ENCODE measurements around the gene DGAT2.

DGAT2 gene

GRCh38 chr11:75786101-75786736 is 17.6 kb downstream of the DGAT2 start:
- Histone ChIP-seq H3K36me3 (ENCODE audit: control insufficient read depth, insufficient read depth, low read length) (no peaks in the 10 kb centered on the region), H3K4me1 (ENCODE audit: control insufficient read depth, insufficient read depth, low read length) (no peaks in the 10 kb centered on the region), H3K27ac (ENCODE audit: low read depth, low read length) (no peak overlapping the region)

GRCh38 chr11:75789521-75789920 is 20.9 kb downstream of the DGAT2 start:
- Histone ChIP-seq H3K4me1 (ENCODE audit: control insufficient read depth, insufficient read depth, low read length) (no peaks in the 10 kb centered on the region), H3K36me3 (ENCODE audit: control insufficient read depth, insufficient read depth, low read length) (no peaks in the 10 kb centered on the region), H3K9ac (ENCODE audit: low read length) (no peak overlapping the region), H3K27me3 (ENCODE audit: control insufficient read depth, insufficient read depth, low read length) (no peaks in the 10 kb centered on the region), H3K27ac (ENCODE audit: low read depth, low read length) (no peak overlapping the region), H3K4me3 (ENCODE audit: low read length) (no peak overlapping the region)

More at GRCh38 chr11:75786101-75786736, 17.6 kb downstream of the DGAT2 start:
- no peaks in the 10 kb centered on the region for H3K27me3 ChIP-seq (ENCODE audit: control insufficient read depth, insufficient read depth, low read length)
- no peak overlapping the region for H3K9ac ChIP-seq (ENCODE audit: low read length)
- H3K4me3 ChIP-seq (ENCODE audit: low read length): no peak overlapping the region

- no peaks in the 10 kb centered on the region for H3K4me1 ChIP-seq (ENCODE audit: control insufficient read depth, insufficient read depth, low read length)
- no peaks in the 10 kb centered on the region for H3K27me3 ChIP-seq (ENCODE audit: control insufficient read depth, insufficient read depth, low read length)
- H3K27ac ChIP-seq (ENCODE audit: low read depth, low read length): no peak overlapping the region
- no peaks in the 10 kb centered on the region for H3K36me3 ChIP-seq (ENCODE audit: control insufficient read depth, insufficient read depth, low read length)
- no peak overlapping the region for H3K9ac ChIP-seq (ENCODE audit: low read length)
- H3K4me3 ChIP-seq (ENCODE audit: low read length): no peak overlapping the region
Measured at GRCh38 chr11:75790986-75791385, 22.4 kb downstream of the DGAT2 start.

- Histone ChIP-seq H3K4me1 (ENCODE audit: control insufficient read depth, insufficient read depth, low read length) (no peaks in the 10 kb centered on the region), H3K27me3 (ENCODE audit: control insufficient read depth, insufficient read depth, low read length) (no peaks in the 10 kb centered on the region), H3K36me3 (ENCODE audit: control insufficient read depth, insufficient read depth, low read length) (peaks cover under 1% of the 10 kb centered on the region), H3K27ac (ENCODE audit: low read depth, low read length) (no peak overlapping the region), H3K4me3 (ENCODE audit: low read length) (no peak overlapping the region), H3K9ac (ENCODE audit: low read length) (no peak overlapping the region)
Measured at GRCh38 chr11:75792127-75792731, 23.7 kb downstream of the DGAT2 start.

GRCh38 chr11:75792997-75793800 is 24.6 kb downstream of the DGAT2 start:
- Histone ChIP-seq H3K27ac (ENCODE audit: low read depth, low read length) (no peak overlapping the region), H3K36me3 (ENCODE audit: control insufficient read depth, insufficient read depth, low read length) (peaks cover 2% of the 10 kb centered on the region), H3K4me3 (ENCODE audit: low read length) (no peak overlapping the region), H3K27me3 (ENCODE audit: control insufficient read depth, insufficient read depth, low read length) (no peaks in the 10 kb centered on the region), H3K9ac (ENCODE audit: low read length) (no peak overlapping the region), H3K4me1 (ENCODE audit: control insufficient read depth, insufficient read depth, low read length) (no peaks in the 10 kb centered on the region)

GRCh38 chr11:75793966-75794365 is 25.4 kb downstream of the DGAT2 start:
- Histone ChIP-seq H3K27ac (ENCODE audit: low read depth, low read length) (no peak overlapping the region), H3K36me3 (ENCODE audit: control insufficient read depth, insufficient read depth, low read length) (peaks cover 2% of the 10 kb centered on the region), H3K27me3 (ENCODE audit: control insufficient read depth, insufficient read depth, low read length) (no peaks in the 10 kb centered on the region), H3K4me3 (ENCODE audit: low read length) (no peak overlapping the region), H3K9ac (ENCODE audit: low read length) (no peak overlapping the region), H3K4me1 (ENCODE audit: control insufficient read depth, insufficient read depth, low read length) (no peaks in the 10 kb centered on the region)

GRCh38 chr11:75795276-75796090 is 26.9 kb downstream of the DGAT2 start:
- Histone ChIP-seq H3K9ac (ENCODE audit: low read length) (no peak overlapping the region), H3K4me1 (ENCODE audit: control insufficient read depth, insufficient read depth, low read length) (no peaks in the 10 kb centered on the region), H3K4me3 (ENCODE audit: low read length) (no peak overlapping the region), H3K27me3 (ENCODE audit: control insufficient read depth, insufficient read depth, low read length) (no peaks in the 10 kb centered on the region), H3K36me3 (ENCODE audit: control insufficient read depth, insufficient read depth, low read length) (peaks cover 2% of the 10 kb centered on the region), H3K27ac (ENCODE audit: low read depth, low read length) (no peak overlapping the region)

GRCh38 chr11:75796091-75796435 is 27.5 kb downstream of the DGAT2 start:
- no peaks in the 10 kb centered on the region for H3K4me1 ChIP-seq (ENCODE audit: control insufficient read depth, insufficient read depth, low read length)
- no peak overlapping the region for H3K9ac ChIP-seq (ENCODE audit: low read length)
- H3K36me3 ChIP-seq (ENCODE audit: control insufficient read depth, insufficient read depth, low read length): peaks cover 2% of the 10 kb centered on the region
- H3K27me3 ChIP-seq (ENCODE audit: control insufficient read depth, insufficient read depth, low read length): no peaks in the 10 kb centered on the region
- H3K4me3 ChIP-seq (ENCODE audit: low read length): no peak overlapping the region
- H3K27ac ChIP-seq (ENCODE audit: low read depth, low read length): no peak overlapping the region

- Histone ChIP-seq H3K9ac (ENCODE audit: low read length) (no peak overlapping the region), H3K27ac (ENCODE audit: low read depth, low read length) (no peak overlapping the region), H3K36me3 (ENCODE audit: control insufficient read depth, insufficient read depth, low read length) (peaks cover 2% of the 10 kb centered on the region), H3K4me3 (ENCODE audit: low read length) (no peak overlapping the region), H3K27me3 (ENCODE audit: control insufficient read depth, insufficient read depth, low read length) (no peaks in the 10 kb centered on the region), H3K4me1 (ENCODE audit: control insufficient read depth, insufficient read depth, low read length) (no peaks in the 10 kb centered on the region)
Measured at GRCh38 chr11:75797116-75797515, 28.5 kb downstream of the DGAT2 start.

- no peak overlapping the region for H3K27ac ChIP-seq (ENCODE audit: low read depth, low read length)
- H3K36me3 ChIP-seq (ENCODE audit: control insufficient read depth, insufficient read depth, low read length): peaks cover 2% of the 10 kb centered on the region
- no peaks in the 10 kb centered on the region for H3K27me3 ChIP-seq (ENCODE audit: control insufficient read depth, insufficient read depth, low read length)
- no peak overlapping the region for H3K9ac ChIP-seq (ENCODE audit: low read length)
- no peak overlapping the region for H3K4me3 ChIP-seq (ENCODE audit: low read length)
- H3K4me1 ChIP-seq (ENCODE audit: control insufficient read depth, insufficient read depth, low read length): no peaks in the 10 kb centered on the region
Measured at GRCh38 chr11:75797792-75798191, 29.2 kb downstream of the DGAT2 start.

- Histone ChIP-seq H3K9ac (ENCODE audit: low read length) (no peak overlapping the region), H3K4me1 (ENCODE audit: control insufficient read depth, insufficient read depth, low read length) (peaks cover 4% of the 10 kb centered on the region), H3K27ac (ENCODE audit: low read depth, low read length) (no peak overlapping the region), H3K4me3 (ENCODE audit: low read length) (no peak overlapping the region), H3K27me3 (ENCODE audit: control insufficient read depth, insufficient read depth, low read length) (no peaks in the 10 kb centered on the region), H3K36me3 (ENCODE audit: control insufficient read depth, insufficient read depth, low read length) (peaks cover 2% of the 10 kb centered on the region)
Measured at GRCh38 chr11:75800136-75800675, 31.6 kb downstream of the DGAT2 start.

Measured in rectal smooth muscle tissue (tissue), 1 donor.